ENCODE measurements around the gene TEC.
"Not testable (repeated sequence)": the region's sequence is repeated elsewhere in the genome, so short reads cannot be mapped to it uniquely, and the experiment has no call there.

TEC gene

DNA sequence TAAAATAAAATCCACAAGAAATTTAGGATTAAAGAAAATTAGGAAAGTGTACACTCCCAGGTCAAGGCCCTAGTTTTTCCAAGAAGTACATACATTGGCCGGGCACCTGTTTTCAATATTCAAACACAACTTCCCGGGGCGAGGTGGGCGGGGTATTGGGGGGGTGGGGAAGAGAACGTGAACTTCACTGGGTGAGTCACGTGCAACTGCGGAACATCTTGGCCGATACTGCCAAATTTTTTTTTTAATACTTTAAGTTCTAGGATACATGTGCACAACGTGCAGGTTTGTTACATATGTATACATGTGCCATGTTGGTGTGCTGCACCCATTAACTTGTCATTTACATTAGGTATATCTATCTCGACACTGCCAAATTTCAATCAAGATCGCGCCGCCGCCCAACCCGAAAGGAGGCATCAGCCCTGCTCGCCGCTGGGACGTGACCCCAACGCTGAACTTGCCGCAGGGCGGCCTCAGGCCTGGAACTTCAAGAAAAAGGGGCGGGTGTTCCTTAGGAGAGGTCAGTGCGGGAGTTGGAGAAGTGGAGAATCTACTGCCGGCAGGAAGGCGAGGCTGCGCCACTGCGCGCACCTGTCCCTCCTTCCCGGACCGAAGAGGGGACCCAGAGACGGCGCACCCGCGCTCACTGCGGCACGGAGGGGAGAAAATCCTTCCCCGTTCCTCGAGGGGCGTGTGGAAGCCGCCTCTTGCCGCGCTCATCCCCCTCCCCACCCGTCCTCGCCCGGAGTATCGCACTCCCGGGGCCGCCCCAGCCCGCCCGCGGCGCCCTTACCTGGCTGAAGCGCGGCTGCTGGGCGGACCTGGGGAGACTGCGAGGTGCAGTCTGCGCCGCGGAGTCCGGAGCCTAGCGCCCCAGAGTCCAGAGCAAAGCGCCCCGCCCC lies at the start of gene TEC:
TSS of gene TEC (minus strand) at position 883 of the 905 bp plus-strand sequence. CDS start 41,224 bp downstream, outside the sequence.
- Mint-ChIP-seq H3K27ac (peak within 1 kb of the TSS; percentile 90), H3K4me3 (peak within 1 kb of the TSS; percentile 95), H3K9me3 (no peaks in the 10 kb centered on the region)

DNA sequence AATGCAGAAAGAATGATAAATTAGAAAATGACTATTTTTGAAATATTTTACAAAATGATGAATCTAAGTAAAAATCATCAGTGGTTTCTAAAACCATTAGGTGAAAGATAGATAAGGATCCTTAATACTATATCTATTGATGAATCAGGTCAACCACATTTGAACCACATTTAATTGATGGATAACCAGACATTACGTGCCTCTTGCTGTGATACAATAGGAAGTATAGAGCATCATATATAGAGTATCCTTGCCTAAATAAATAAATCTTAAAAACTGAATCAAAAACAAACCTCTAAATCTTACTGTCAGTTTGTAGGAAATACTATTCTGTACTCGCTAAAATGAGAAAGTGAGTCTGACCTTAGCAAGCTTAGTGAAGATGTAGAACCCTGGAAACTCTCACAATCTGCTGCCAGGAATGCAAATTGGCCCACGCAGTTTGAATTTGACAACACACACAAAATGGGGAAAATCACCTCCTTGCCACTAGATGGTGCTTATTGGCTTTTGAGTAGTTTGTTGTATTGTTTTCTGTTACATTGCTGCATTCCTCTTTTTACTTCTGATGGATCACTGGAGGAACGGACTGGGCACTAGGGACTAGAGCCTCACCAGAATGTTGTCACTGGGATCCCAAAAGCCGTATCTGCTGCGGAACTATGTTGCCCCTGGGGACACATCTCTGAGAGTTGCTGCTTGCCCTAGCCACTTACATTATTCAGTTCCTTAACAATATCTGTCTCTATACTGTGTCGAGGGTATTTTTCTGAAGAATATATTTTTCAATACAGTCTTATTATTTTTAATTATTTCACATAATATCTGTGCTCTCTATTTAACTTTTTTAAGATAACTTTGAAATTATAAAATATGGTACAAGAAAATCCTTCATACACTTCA lies 46.3 kb upstream of the TEC start:
- no peaks in the 10 kb centered on the region for H3K36me3 Mint-ChIP-seq (ENCODE audit: low read depth)
- H3K4me3 Mint-ChIP-seq = no peak overlapping the region
- H3K4me1 Mint-ChIP-seq (ENCODE audit: low read depth) = no peaks in the 10 kb centered on the region
- H3K9me3 Mint-ChIP-seq = no peaks in the 10 kb centered on the region
- H3K27me3 Mint-ChIP-seq = no peaks in the 10 kb centered on the region
- H3K27ac Mint-ChIP-seq = no peak overlapping the region

More for the DNA sequence above, at the start of gene TEC:
- H3K36me3 Mint-ChIP-seq (ENCODE audit: low read depth) = no peaks in the 10 kb centered on the region
- H3K4me1 Mint-ChIP-seq (ENCODE audit: low read depth) = peaks cover 25% of the 10 kb centered on the region
- no peaks in the 10 kb centered on the region for H3K27me3 Mint-ChIP-seq

GRCh38 chr4:48314746-48315145 lies 45.1 kb upstream of the TEC start:
- H3K27ac Mint-ChIP-seq; H3K9me3 Mint-ChIP-seq; H3K27me3 Mint-ChIP-seq; H3K4me3 Mint-ChIP-seq; H3K36me3 Mint-ChIP-seq (ENCODE audit: low read depth); H3K4me1 Mint-ChIP-seq (ENCODE audit: low read depth): not testable (repeated sequence)

DNA sequence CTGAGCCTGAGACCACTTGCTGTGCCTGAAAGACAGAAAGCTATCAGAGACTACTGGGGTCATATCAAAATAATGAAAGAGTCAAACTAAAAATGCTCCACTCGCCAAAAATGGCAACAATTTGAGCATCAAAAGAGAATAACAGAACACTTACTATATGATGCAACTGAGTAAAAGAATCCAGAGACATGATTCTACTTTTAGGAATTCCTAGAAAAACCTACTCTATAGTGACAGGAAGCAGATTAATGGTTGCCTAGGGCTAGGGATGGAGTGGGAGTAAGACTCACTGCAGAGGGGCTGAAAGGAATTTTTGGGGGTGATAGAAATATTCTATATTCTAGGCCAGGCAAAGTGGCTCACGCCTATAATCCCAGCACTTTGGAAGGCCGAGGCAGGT lies 42.3 kb upstream of the TEC start:
- Mint-ChIP-seq H3K4me1 (ENCODE audit: low read depth) (no peaks in the 10 kb centered on the region), H3K27me3 (no peaks in the 10 kb centered on the region), H3K36me3 (ENCODE audit: low read depth) (no peaks in the 10 kb centered on the region), H3K9me3 (no peaks in the 10 kb centered on the region), H3K27ac (no peak overlapping the region), H3K4me3 (no peak overlapping the region)

GRCh38 chr4:48308901-48309300 lies 39.3 kb upstream of the TEC start:
- no peak overlapping the region for H3K4me3 Mint-ChIP-seq
- no peaks in the 10 kb centered on the region for H3K36me3 Mint-ChIP-seq (ENCODE audit: low read depth)
- no peaks in the 10 kb centered on the region for H3K4me1 Mint-ChIP-seq (ENCODE audit: low read depth)
- no peaks in the 10 kb centered on the region for H3K27me3 Mint-ChIP-seq
- no peaks in the 10 kb centered on the region for H3K9me3 Mint-ChIP-seq
- no peak overlapping the region for H3K27ac Mint-ChIP-seq

DNA sequence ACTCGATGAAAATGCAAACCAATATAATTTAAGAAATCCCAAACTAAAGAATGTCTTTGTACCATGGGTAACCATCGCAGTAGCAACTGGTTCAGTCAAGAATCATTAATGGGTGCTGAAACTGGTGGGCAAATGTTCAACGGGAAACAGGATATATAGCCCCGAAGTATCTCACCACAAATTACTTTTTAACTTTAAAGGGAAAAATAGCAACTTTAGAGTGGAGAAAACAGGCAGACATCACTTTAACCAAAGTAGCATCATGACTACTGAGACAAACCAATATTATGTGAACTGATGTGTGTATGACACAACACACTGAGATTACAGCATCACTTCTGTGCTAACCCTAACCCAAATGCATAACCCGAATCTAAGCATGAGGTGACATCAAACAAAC lies 37.9 kb upstream of the TEC start:
- Mint-ChIP-seq H3K27ac (no peak overlapping the region), H3K9me3 (no peaks in the 10 kb centered on the region), H3K4me1 (ENCODE audit: low read depth) (no peaks in the 10 kb centered on the region), H3K4me3 (no peak overlapping the region), H3K27me3 (no peaks in the 10 kb centered on the region), H3K36me3 (ENCODE audit: low read depth) (no peaks in the 10 kb centered on the region)

DNA sequence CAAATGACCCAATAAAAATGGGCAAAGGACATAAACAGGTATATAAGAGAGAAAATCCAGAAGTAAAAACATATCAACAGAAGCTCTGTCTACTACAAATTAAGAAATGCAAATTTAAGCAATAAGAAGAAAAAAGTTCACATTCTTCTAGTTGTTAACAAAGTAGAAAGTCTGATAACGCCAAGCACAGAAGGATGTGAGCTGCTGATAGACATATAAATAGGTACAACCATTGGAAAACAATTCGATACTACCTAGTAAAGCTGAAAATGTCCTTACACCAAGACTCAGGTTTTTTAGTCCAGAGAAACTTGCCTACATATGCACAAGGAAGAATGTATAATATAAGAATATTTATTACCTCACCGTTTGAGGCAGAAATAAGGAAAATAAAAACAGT lies 35.9 kb upstream of the TEC start:
- H3K4me1 Mint-ChIP-seq (ENCODE audit: low read depth) = no peaks in the 10 kb centered on the region
- H3K4me3 Mint-ChIP-seq = no peak overlapping the region
- no peaks in the 10 kb centered on the region for H3K27me3 Mint-ChIP-seq
- no peak overlapping the region for H3K27ac Mint-ChIP-seq
- no peaks in the 10 kb centered on the region for H3K9me3 Mint-ChIP-seq
- H3K36me3 Mint-ChIP-seq (ENCODE audit: low read depth) = no peaks in the 10 kb centered on the region

GRCh38 chr4:48300004-48300403 lies 30.4 kb upstream of the TEC start:
- H3K27ac Mint-ChIP-seq = no peak overlapping the region
- H3K4me1 Mint-ChIP-seq (ENCODE audit: low read depth) = peaks cover 4% of the 10 kb centered on the region
- no peaks in the 10 kb centered on the region for H3K9me3 Mint-ChIP-seq
- H3K36me3 Mint-ChIP-seq (ENCODE audit: low read depth) = no peaks in the 10 kb centered on the region
- no peak overlapping the region for H3K4me3 Mint-ChIP-seq
- H3K27me3 Mint-ChIP-seq = no peaks in the 10 kb centered on the region

GRCh38 chr4:48299560-48299959 lies 29.9 kb upstream of the TEC start:
- Mint-ChIP-seq H3K27ac (no peak overlapping the region), H3K36me3 (ENCODE audit: low read depth) (no peaks in the 10 kb centered on the region), H3K4me3 (no peak overlapping the region), H3K9me3 (no peaks in the 10 kb centered on the region), H3K27me3 (no peaks in the 10 kb centered on the region), H3K4me1 (ENCODE audit: low read depth) (peaks cover 4% of the 10 kb centered on the region)

GRCh38 chr4:48297256-48297846 lies 27.7 kb upstream of the TEC start:
- H3K27me3 Mint-ChIP-seq = no peaks in the 10 kb centered on the region
- peaks cover 4% of the 10 kb centered on the region for H3K4me1 Mint-ChIP-seq (ENCODE audit: low read depth)
- no peak overlapping the region for H3K27ac Mint-ChIP-seq
- no peaks in the 10 kb centered on the region for H3K36me3 Mint-ChIP-seq (ENCODE audit: low read depth)
- no peaks in the 10 kb centered on the region for H3K9me3 Mint-ChIP-seq
- H3K4me3 Mint-ChIP-seq = no peak overlapping the region

DNA sequence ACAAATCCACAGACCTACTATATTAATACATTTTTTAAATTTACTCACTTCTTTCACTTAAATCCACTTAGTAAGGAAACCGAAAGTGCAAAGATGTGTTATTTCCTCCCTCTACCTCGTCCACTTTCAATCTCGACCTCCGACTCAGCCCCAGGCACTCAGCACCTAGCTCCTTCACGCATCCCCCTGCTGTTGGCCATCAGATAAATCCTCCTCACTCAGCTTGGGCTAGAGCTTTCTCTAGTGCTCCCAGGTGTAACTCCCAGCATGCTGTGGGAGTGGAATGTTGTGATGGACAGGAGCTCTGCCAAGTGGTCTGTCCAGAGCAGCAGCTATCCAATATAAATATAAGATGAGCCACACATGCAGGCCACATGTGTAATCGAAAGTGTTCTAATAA lies 26.7 kb upstream of the TEC start:
- H3K9me3 Mint-ChIP-seq = no peaks in the 10 kb centered on the region
- no peaks in the 10 kb centered on the region for H3K36me3 Mint-ChIP-seq (ENCODE audit: low read depth)
- H3K27me3 Mint-ChIP-seq = no peaks in the 10 kb centered on the region
- no peak overlapping the region for H3K27ac Mint-ChIP-seq
- H3K4me3 Mint-ChIP-seq = peak overlapping the region; percentile 20
- H3K4me1 Mint-ChIP-seq (ENCODE audit: low read depth) = peaks cover 4% of the 10 kb centered on the region

GRCh38 chr4:48295116-48295515 lies 25.5 kb upstream of the TEC start:
- no peak overlapping the region for H3K27ac Mint-ChIP-seq
- H3K9me3 Mint-ChIP-seq = no peaks in the 10 kb centered on the region
- peaks cover 4% of the 10 kb centered on the region for H3K4me1 Mint-ChIP-seq (ENCODE audit: low read depth)
- H3K36me3 Mint-ChIP-seq (ENCODE audit: low read depth) = no peaks in the 10 kb centered on the region
- no peak overlapping the region for H3K4me3 Mint-ChIP-seq
- no peaks in the 10 kb centered on the region for H3K27me3 Mint-ChIP-seq

DNA sequence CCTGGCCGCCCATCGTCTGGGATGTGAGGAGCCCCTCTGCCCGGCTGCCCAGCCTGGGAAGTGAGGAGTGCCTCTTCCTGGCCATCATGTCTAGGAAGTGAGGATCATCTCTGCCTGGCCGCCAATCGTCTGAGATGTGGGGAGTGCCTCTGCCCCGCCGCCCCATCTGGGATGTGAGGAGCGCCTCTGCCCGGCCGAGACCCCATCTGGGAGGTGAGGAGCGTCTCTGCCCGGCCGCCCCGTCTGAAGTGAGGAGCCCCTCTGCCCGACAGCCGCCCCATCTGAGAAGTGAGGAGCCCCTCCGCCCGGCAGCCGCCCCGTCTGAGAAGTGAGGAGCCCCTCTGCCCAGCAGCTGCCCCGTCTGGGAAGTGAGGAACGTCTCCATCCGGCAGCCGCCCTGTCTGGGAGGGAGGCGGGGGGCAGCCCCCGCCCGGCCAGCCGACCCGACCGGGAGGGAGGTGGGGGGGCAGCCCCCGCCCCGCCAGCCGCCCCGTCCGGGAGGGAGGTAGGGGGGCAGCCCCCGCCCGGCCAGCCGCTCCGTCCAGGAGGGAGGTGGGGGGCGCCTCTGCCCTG lies 22.7 kb upstream of the TEC start:
- H3K9me3 Mint-ChIP-seq = not testable (repeated sequence)

GRCh38 chr4:48290146-48290772 lies 20.6 kb upstream of the TEC start:
- no peaks in the 10 kb centered on the region for H3K27me3 Mint-ChIP-seq
- H3K36me3 Mint-ChIP-seq (ENCODE audit: low read depth) = no peaks in the 10 kb centered on the region
- no peak overlapping the region for H3K27ac Mint-ChIP-seq
- no peaks in the 10 kb centered on the region for H3K9me3 Mint-ChIP-seq
- H3K4me3 Mint-ChIP-seq = no peak overlapping the region
- H3K4me1 Mint-ChIP-seq (ENCODE audit: low read depth) = no peaks in the 10 kb centered on the region

More for the DNA sequence above, 22.7 kb upstream of the TEC start:
- not testable (repeated sequence) for H3K27ac Mint-ChIP-seq; H3K4me3 Mint-ChIP-seq; H3K36me3 Mint-ChIP-seq (ENCODE audit: low read depth); H3K4me1 Mint-ChIP-seq (ENCODE audit: low read depth); H3K27me3 Mint-ChIP-seq

Measured in stimulated activated naive CD8-positive, alpha-beta T cell treated with anti-CD3 and anti-CD28 coated beads, Interleukin-15, Interleukin-2, amounts not matched to agents 100 ng/mL and 50 ng/mL, for 24 hours (primary cell).